HEK293T (cell line): ENCODE measurements around the gene FAM227A.

Source experiments
- CTCF ChIA-PET: fragments of 350-600 bp; formaldehyde crosslinking; extraction: SDS; loops from one replicate; lab custom pipeline; 2021; ENCODE audit warnings: antibody characterized with exemption, inconsistent platforms; lab: Yijun Ruan, JAX
- POLR2A ChIA-PET: fragments of 350-600 bp; formaldehyde crosslinking; extraction: SDS; loops from one replicate; lab custom pipeline; 2020; ENCODE audit warnings: antibody characterized with exemption, inconsistent platforms; lab: Yijun Ruan, JAX
- DNase-seq: peaks from one replicate; pipeline ENCODE4 v3.0.0; 2012; ENCODE audit warnings: mixed read lengths; ENCODE audit errors: extremely low spot score
- ARNT ChIP-seq: fragments of 450-650 bp; IDR thresholded peaks from 2 replicates; pipeline ENCODE4 v1.6.1; 2017; ENCODE audit warnings: mild to moderate bottlenecking
- BHLHE40 ChIP-seq: fragments of 450-650 bp; IDR thresholded peaks from 2 replicates; pipeline ENCODE4 v1.6.1; 2016; ENCODE audit warnings: mild to moderate bottlenecking, moderate library complexity, borderline replicate concordance
- CTBP1 ChIP-seq: fragments of 450-650 bp; IDR thresholded peaks from 2 replicates; pipeline ENCODE4 v1.6.1; 2016; ENCODE audit warnings: borderline replicate concordance
- ELF4 ChIP-seq: fragments of 450-650 bp; IDR thresholded peaks from 2 replicates; pipeline ENCODE4 v1.6.1; 2017; ENCODE audit warnings: antibody characterized with exemption
- FOXA1 ChIP-seq: fragments of 450-650 bp; IDR thresholded peaks from 2 replicates; pipeline ENCODE4 v1.6.1; 2016; ENCODE audit warnings: mild to moderate bottlenecking
- FOXK2 ChIP-seq: fragments of 450-650 bp; IDR thresholded peaks from 2 replicates; pipeline ENCODE4 v1.6.1; 2016; ENCODE audit warnings: mild to moderate bottlenecking
- FOXM1 ChIP-seq: fragments of 450-650 bp; IDR thresholded peaks from 2 replicates; pipeline ENCODE4 v1.6.1; 2017; ENCODE audit warnings: mild to moderate bottlenecking, borderline replicate concordance
- HDGF ChIP-seq: fragments of 450-650 bp; IDR thresholded peaks from 2 replicates; pipeline ENCODE4 v1.6.1; 2017; ENCODE audit warnings: antibody characterized with exemption, borderline replicate concordance
- L3MBTL2 ChIP-seq: fragments of 450-650 bp; conservative IDR thresholded peaks from 2 replicates; pipeline ENCODE4 v1.6.1; 2016; ENCODE audit warnings: mild to moderate bottlenecking
- LEF1 ChIP-seq: fragments of 450-650 bp; IDR thresholded peaks from 2 replicates; pipeline ENCODE4 v1.6.1; 2017; ENCODE audit warnings: mild to moderate bottlenecking, borderline replicate concordance
- NFRKB ChIP-seq: fragments of 450-650 bp; IDR thresholded peaks from 2 replicates; pipeline ENCODE4 v1.6.1; 2016; ENCODE audit warnings: mild to moderate bottlenecking, moderate library complexity
- PKNOX1 ChIP-seq: fragments of 450-650 bp; IDR thresholded peaks from 2 replicates; pipeline ENCODE4 v1.6.1; 2016
- SP1 ChIP-seq: fragments of 450-650 bp; IDR thresholded peaks from 2 replicates; pipeline ENCODE4 v1.6.1; 2017
- SUZ12 ChIP-seq: fragments of 450-650 bp; IDR thresholded peaks from 2 replicates; pipeline ENCODE4 v1.6.1; 2016; ENCODE audit warnings: mild to moderate bottlenecking
- TARDBP ChIP-seq: fragments of 450-650 bp; IDR thresholded peaks from 2 replicates; pipeline ENCODE4 v1.6.1; 2016
- ZNF384 ChIP-seq: fragments of 450-650 bp; IDR thresholded peaks from 2 replicates; pipeline ENCODE4 v1.6.1; 2016

The FAM227A gene

DNA sequence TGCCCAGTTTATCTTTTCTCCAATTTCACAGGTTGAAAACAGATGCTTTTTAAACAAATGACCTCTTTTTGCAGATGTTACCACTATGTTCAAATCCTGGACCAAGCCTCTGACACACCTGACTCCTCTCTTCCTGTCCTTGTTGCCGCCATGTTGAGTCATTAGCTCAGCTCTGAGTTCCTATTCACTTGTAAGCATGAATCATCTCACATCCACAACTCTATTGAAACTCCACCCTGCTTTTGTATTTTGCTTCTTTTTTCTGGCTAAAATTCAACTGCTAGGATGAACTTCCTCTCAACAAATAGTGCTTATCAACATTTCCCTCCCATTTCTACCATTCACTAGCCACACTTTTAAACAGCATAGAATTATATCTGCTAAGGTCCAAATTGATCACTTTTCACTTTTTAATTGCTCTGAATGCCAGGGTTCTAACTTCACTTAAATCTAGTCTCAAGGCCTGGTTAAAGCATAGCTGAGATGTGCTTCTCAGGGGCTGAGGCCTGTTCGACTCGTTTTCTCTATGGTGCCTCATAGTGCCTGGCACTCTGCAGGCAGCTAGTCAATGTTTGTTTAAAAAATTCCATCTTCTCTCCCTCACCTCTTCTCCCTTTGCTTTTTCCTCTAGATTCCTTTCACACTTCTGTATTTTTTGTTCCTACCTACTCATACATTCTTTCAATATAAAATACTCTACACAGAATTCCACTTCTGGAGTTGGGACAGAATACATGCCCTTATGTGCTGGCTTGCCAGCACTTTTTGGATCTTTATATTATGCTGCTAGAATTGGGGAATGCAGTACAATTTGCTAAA is 40.6 kb upstream of the FAM227A start:
- ChIA-PET CTCF (interaction anchor here (0.7 to 0.9 kb wide), 2 partner anchors 15 to 33 kb away, joined by 4 read pairs; partner anchors contain the start of gene TOMM22), POLR2A (interaction anchor here (0.6 to 4.4 kb wide), 4 partner anchors 9 to 190 kb away, joined by 3 to 65 read pairs (median 6); partner anchors contain the start of genes DDX17, GTPBP1 and TOMM22)
- no peak for DNase-seq
- TF ChIP-seq CTBP1 (no peak), ARNT (no peak), SP1 (no peak), FOXM1 (no peak)

- POLR2A ChIA-PET: interaction anchor here (1.4 to 1.5 kb wide), 2 partner anchors 11 to 13 kb away, joined by 7 to 9 read pairs; partner anchors contain the start of genes GTPBP1 and TOMM22
- DNase-seq: no peak
- CTCF ChIA-PET: interaction anchor here (0.6 to 0.9 kb wide), 2 partner anchors 13 to 105 kb away, joined by 3 to 4 read pairs; partner anchors contain the start of gene TOMM22
- no peak for TF ChIP-seq TARDBP
- no peak for TF ChIP-seq LEF1
- no peak for TF ChIP-seq HDGF
Observed at GRCh38 chr22:38694940-38695339, 38.7 kb upstream of the FAM227A start.

DNA sequence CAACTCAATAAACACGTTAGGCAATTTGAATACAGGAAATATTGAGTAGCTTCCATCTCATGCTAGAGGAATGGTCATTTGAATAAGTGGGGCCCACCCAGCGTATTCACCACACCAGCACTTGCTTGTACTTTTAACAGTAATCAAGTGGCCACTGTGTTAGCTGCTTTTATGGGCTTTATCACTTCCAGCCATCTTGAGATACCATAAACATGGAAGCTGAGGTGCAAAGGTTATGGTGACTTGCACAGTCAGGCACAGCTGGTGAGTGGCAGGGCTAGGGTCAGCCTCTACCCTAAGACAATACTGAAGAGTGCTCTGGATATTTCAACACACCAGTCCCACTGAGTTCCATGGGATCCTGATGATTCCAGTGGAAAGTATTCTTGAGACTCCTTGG is 37.9 kb upstream of the FAM227A start:
- CTCF ChIA-PET: no interaction called here
- POLR2A ChIA-PET: interaction anchor here (0.6 to 1.8 kb wide), 2 partner anchors 12 to 796 kb away, joined by 3 to 5 read pairs; partner anchors contain the start of gene TOMM22
- no peak for DNase-seq
- no peak for TF ChIP-seq FOXK2
- no peak for TF ChIP-seq HDGF
- TF ChIP-seq NFRKB: no peak
- no peak for TF ChIP-seq ELF4
- no peak for TF ChIP-seq PKNOX1
- no peak for TF ChIP-seq CTBP1
- TF ChIP-seq SP1: no peak
- no peak for TF ChIP-seq SUZ12
- TF ChIP-seq LEF1: no peak
- TF ChIP-seq ZNF384: no peak
- no peak for TF ChIP-seq L3MBTL2
- no peak for TF ChIP-seq TARDBP
- TF ChIP-seq BHLHE40: no peak
- TF ChIP-seq FOXA1: no peak
- no peak for TF ChIP-seq FOXM1
- no peak for TF ChIP-seq ARNT

- DNase-seq: no peak
- ChIA-PET POLR2A (interaction anchor here (1.9 kb wide), 1 partner anchor 10 kb away, joined by 7 read pairs; the partner anchor contains the start of gene JOSD1), CTCF (interaction anchor here (0.6 kb wide), 1 partner anchor 312 kb away, joined by 3 read pairs; no protein-coding TSS in a partner anchor)
Observed at GRCh38 chr22:38689651-38690050, 33.5 kb upstream of the FAM227A start.

GRCh38 chr22:38685761-38686160 is 29.6 kb upstream of the FAM227A start:
- DNase-seq: no peak
- TF ChIP-seq FOXK2: no peak
- TF ChIP-seq ARNT: no peak
- no peak for TF ChIP-seq PKNOX1
- TF ChIP-seq CTBP1: no peak
- TF ChIP-seq FOXM1: no peak
- TF ChIP-seq ZNF384: no peak
- ChIA-PET POLR2A (interaction anchor here (1.2 kb wide), 1 partner anchor 13 kb away, joined by 7 read pairs; no protein-coding TSS in a partner anchor), CTCF (no interaction called here)

More at GRCh38 chr22:38689651-38690050, 33.5 kb upstream of the FAM227A start:
- no peak for TF ChIP-seq FOXK2
- TF ChIP-seq TARDBP: no peak
- TF ChIP-seq BHLHE40: no peak
- TF ChIP-seq FOXM1: no peak
- TF ChIP-seq ELF4: no peak
- no peak for TF ChIP-seq SUZ12
- no peak for TF ChIP-seq ARNT
- TF ChIP-seq ZNF384: no peak
- TF ChIP-seq FOXA1: no peak
- TF ChIP-seq L3MBTL2: no peak
- TF ChIP-seq CTBP1: no peak
- TF ChIP-seq NFRKB: no peak
- no peak for TF ChIP-seq PKNOX1
- TF ChIP-seq SP1: no peak
- TF ChIP-seq LEF1: no peak
- no peak for TF ChIP-seq HDGF

DNA sequence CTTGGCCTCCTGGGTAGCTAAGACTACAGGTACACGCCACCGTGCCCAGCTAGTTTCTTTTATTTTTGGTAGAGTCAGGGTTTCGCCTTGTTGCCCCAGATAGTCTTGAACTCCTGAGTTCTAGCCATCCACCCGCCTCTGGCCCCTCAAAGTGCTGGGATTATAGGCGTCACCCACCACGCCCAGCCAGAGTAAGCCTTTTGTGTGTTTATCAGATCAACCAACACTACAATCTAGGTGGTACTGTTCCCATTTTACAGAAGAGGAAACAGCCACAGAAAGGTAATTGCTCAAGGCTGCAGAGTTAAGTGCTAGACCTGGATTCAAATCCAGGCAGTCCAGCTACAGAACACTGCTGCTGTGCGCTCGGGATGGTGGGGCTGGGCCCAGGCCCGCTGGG is 28.7 kb upstream of the FAM227A start:
- TF ChIP-seq ELF4 (no peak), L3MBTL2 (no peak), NFRKB (no peak), FOXA1 (no peak), LEF1 (no peak), FOXM1 (no peak), FOXK2 (no peak), SP1 (no peak), SUZ12 (no peak), PKNOX1 (no peak), ZNF384 (no peak), BHLHE40 (no peak), CTBP1 (no peak), TARDBP (no peak), HDGF (no peak), ARNT (no peak)
- DNase-seq: no peak
- POLR2A ChIA-PET: no interaction called here
- CTCF ChIA-PET: no interaction called here
